GM19351 (cell line): Measurements from ENCODE around the gene PARD3B.

Experiments
- ATAC-seq: cut with Tn5 transposase; IDR thresholded peaks from one replicate; pipeline ENCODE4 v1.9.1; 2021; ENCODE audit warnings: mild to moderate bottlenecking, moderate library complexity; ENCODE audit not compliant: unreplicated experiment

Gene PARD3B

GRCh38 chr2:204750389-204750788 is 205.1 kb downstream of the PARD3B start:
- ATAC-seq: no peak

- ATAC-seq: no peak
These were observed 206.2 kb downstream of the PARD3B start for GRCh38 chr2:204751472-204751871.

GRCh38 chr2:204753841-204754240 is 208.6 kb downstream of the PARD3B start:
- ATAC-seq: no peak

GRCh38 chr2:204754898-204755297 is 209.6 kb downstream of the PARD3B start:
- no peak for ATAC-seq

GRCh38 chr2:204763974-204764703 is 218.9 kb downstream of the PARD3B start:
- ATAC-seq: no peak

GRCh38 chr2:204770735-204771134 is 225.5 kb downstream of the PARD3B start:
- no peak for ATAC-seq

GRCh38 chr2:204771721-204772120 is 226.4 kb downstream of the PARD3B start:
- no peak for ATAC-seq

- ATAC-seq: no peak
These were observed 227.3 kb downstream of the PARD3B start for GRCh38 chr2:204772546-204772945.

- ATAC-seq: no peak
These were observed 230.5 kb downstream of the PARD3B start for GRCh38 chr2:204775766-204776165.

- no peak for ATAC-seq
These were observed 231.7 kb downstream of the PARD3B start for GRCh38 chr2:204776781-204777559.

- no peak for ATAC-seq
These were observed 234.5 kb downstream of the PARD3B start for GRCh38 chr2:204779771-204780170.

GRCh38 chr2:204781941-204782340 is 236.7 kb downstream of the PARD3B start:
- ATAC-seq: no peak

- no peak for ATAC-seq
These were observed 244.8 kb downstream of the PARD3B start for GRCh38 chr2:204790076-204790475.

- no peak for ATAC-seq
These were observed 246.0 kb downstream of the PARD3B start for GRCh38 chr2:204791230-204791629.

- ATAC-seq: no peak
These were observed 249.3 kb downstream of the PARD3B start for GRCh38 chr2:204794624-204795023.

- no peak for ATAC-seq
These were observed 249.9 kb downstream of the PARD3B start for GRCh38 chr2:204795156-204795555.

- ATAC-seq: peak; percentile 99
These were observed 251.3 kb downstream of the PARD3B start for GRCh38 chr2:204796581-204796980.

GRCh38 chr2:204799791-204800190 is 254.5 kb downstream of the PARD3B start:
- no peak for ATAC-seq

GRCh38 chr2:204808494-204808893 is 263.2 kb downstream of the PARD3B start:
- ATAC-seq: no peak

- no peak for ATAC-seq
These were observed 279.6 kb downstream of the PARD3B start for GRCh38 chr2:204824751-204825453.

GRCh38 chr2:204825681-204826080 is 280.4 kb downstream of the PARD3B start:
- ATAC-seq: no peak
